HG03432 (cell line): ENCODE data around the gene HOXA11.

ENCODE experiments used
- ATAC-seq: cut with Tn5 transposase; IDR thresholded peaks from one replicate; pipeline ENCODE4 v1.9.1; 2021; ENCODE audit warnings: mild to moderate bottlenecking, moderate library complexity; ENCODE audit not compliant: unreplicated experiment

The HOXA11 gene

GRCh38 chr7:27182285-27182841 lies 2.7 kb downstream of the HOXA11 start:
- ATAC-seq: no peak

GRCh38 chr7:27181795-27182275 lies 3.2 kb downstream of the HOXA11 start:
- no peak for ATAC-seq

GRCh38 chr7:27180431-27181420 lies 4.3 kb downstream of the HOXA11 start:
- no peak for ATAC-seq

- peak; percentile 67 for ATAC-seq
These were observed 5.3 kb downstream of the HOXA11 start for GRCh38 chr7:27179503-27180430.

- ATAC-seq: no peak
These were observed 6.0 kb downstream of the HOXA11 start for GRCh38 chr7:27179030-27179429.

GRCh38 chr7:27178366-27178765 lies 6.7 kb downstream of the HOXA11 start:
- no peak for ATAC-seq

- ATAC-seq: no peak
These were observed 7.2 kb downstream of the HOXA11 start for GRCh38 chr7:27177795-27178320.

GRCh38 chr7:27176962-27177794 lies 7.9 kb downstream of the HOXA11 start:
- ATAC-seq: no peak

- no peak for ATAC-seq
These were observed 8.5 kb downstream of the HOXA11 start for GRCh38 chr7:27176524-27176845.

- ATAC-seq: no peak
These were observed 9.2 kb downstream of the HOXA11 start for GRCh38 chr7:27175626-27176523.

- ATAC-seq: no peak
These were observed 10.0 kb downstream of the HOXA11 start for GRCh38 chr7:27174874-27175625.

- no peak for ATAC-seq
These were observed 10.8 kb downstream of the HOXA11 start, which contains the start of gene HOXA10 for GRCh38 chr7:27173956-27174873. Gene HOXA10 (minus strand): TSS chr7:27174320. CDS start chr7:27174306, 14 bp downstream.

GRCh38 chr7:27173511-27173955 lies 11.5 kb downstream of the HOXA11 start:
- peak; percentile 50 for ATAC-seq

- ATAC-seq: peak; percentile 31
These were observed 12.1 kb downstream of the HOXA11 start for GRCh38 chr7:27172823-27173510.

- ATAC-seq: no peak
These were observed 12.7 kb downstream of the HOXA11 start for GRCh38 chr7:27172315-27172774.

GRCh38 chr7:27171637-27172314 lies 13.3 kb downstream of the HOXA11 start:
- ATAC-seq: no peak
